ENCODE measurements around the gene RNASEH2C. TPM values are rescaled to one million over a fixed set of nuclear protein-coding genes. Genes with fewer than 3 reads are reported as not detected.

Gene RNASEH2C
- total RNA-seq, 1 experiment from 2014 or later, result 57.7 TPM

DNA sequence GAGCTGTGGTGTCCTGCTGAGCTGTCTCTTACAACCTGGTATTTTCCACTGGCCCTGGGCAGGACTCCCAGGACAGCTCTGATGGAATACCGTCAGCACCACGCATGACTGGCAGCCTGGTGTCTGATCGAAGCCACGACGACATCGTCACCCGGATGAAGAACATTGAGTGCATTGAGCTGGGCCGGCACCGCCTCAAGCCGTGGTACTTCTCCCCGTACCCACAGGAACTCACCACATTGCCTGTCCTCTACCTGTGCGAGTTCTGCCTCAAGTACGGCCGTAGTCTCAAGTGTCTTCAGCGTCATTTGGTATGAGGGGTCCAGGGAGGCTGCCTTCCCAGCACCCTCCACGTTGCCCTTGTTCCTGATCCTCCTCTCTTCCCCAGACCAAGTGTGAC, 6.2 kb downstream of the RNASEH2C start:
- H3K4me1 ChIP-seq (ENCODE audit: insufficient read depth, low read length), result peaks cover 2% of the 10 kb centered on the region; the same call in 1 of the 2 replicates
- no peak overlapping the region for H4K91ac ChIP-seq (ENCODE audit: insufficient read length, low read depth, low read length)
- no peak overlapping the region for H3K14ac ChIP-seq (ENCODE audit: insufficient read depth, low read length)
- H2BK5ac ChIP-seq (ENCODE audit: insufficient read length, low read length), result no peak overlapping the region
- Mint-ChIP-seq H3K36me3 (ENCODE audit: insufficient read depth in 1 of 3, low read depth in 3 of 3) (peaks cover 46 to 67% (median 66%) of the 10 kb centered on the region in 3 experiments), H3K9me3 (no peaks in the 10 kb centered on the region), H3K27ac (no peak overlapping the region), H3K4me1 (peaks cover 9 to 12% of the 10 kb centered on the region in 2 experiments), H3K4me3 (peak overlapping the region in 1 of 2 experiments; percentile 9; a peak in 1 of 5 replicates), H3K27me3 (ENCODE audit: low read depth) (no peaks in the 10 kb centered on the region; the same call in none of the 2 replicates)
- no peak overlapping the region for H3K4me2 ChIP-seq (ENCODE audit: insufficient read depth, insufficient read length, low read length)
- H2BK20ac ChIP-seq (ENCODE audit: low read depth, low read length, poor library complexity, severe bottlenecking), result no peak overlapping the region
- H3K9ac ChIP-seq (ENCODE audit: extremely low read depth, insufficient read length, low read length), result no peak overlapping the region
- no peak overlapping the region for H2AK5ac ChIP-seq (ENCODE audit: insufficient read length, low read length)
- H3K23ac ChIP-seq (ENCODE audit: insufficient read length, low read depth, low read length), result no peak overlapping the region
- no peak for DNase-seq
- H2AFZ ChIP-seq (ENCODE audit: low read length), result no peak overlapping the region
- peaks cover under 1% of the 10 kb centered on the region for H3K23me2 ChIP-seq (ENCODE audit: insufficient read length, low read depth, low read length, poor library complexity, severe bottlenecking)
- H4K8ac ChIP-seq (replicated peaks; ENCODE audit: insufficient read length, low read depth, low read length), result no peak overlapping the region
- no peaks in the 10 kb centered on the region for H3K27me3 ChIP-seq (ENCODE audit: insufficient read depth, low read length)
- H3T11ph ChIP-seq (ENCODE audit: low read length), result no peak overlapping the region
- H3K27ac ChIP-seq (ENCODE audit: insufficient read length, low read depth, low read length), result no peak overlapping the region
- H3K56ac ChIP-seq (ENCODE audit: insufficient read length, low read depth, low read length), result no peak overlapping the region
- TF ChIP-seq, protein P1, sequence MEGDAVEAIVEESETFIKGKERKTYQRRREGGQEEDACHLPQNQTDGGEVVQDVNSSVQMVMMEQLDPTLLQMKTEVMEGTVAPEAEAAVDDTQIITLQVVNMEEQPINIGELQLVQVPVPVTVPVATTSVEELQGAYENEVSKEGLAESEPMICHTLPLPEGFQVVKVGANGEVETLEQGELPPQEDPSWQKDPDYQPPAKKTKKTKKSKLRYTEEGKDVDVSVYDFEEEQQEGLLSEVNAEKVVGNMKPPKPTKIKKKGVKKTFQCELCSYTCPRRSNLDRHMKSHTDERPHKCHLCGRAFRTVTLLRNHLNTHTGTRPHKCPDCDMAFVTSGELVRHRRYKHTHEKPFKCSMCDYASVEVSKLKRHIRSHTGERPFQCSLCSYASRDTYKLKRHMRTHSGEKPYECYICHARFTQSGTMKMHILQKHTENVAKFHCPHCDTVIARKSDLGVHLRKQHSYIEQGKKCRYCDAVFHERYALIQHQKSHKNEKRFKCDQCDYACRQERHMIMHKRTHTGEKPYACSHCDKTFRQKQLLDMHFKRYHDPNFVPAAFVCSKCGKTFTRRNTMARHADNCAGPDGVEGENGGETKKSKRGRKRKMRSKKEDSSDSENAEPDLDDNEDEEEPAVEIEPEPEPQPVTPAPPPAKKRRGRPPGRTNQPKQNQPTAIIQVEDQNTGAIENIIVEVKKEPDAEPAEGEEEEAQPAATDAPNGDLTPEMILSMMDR (conservative IDR thresholded peaks at IDR 0.05), result no peak
- no peak overlapping the region for H2BK12ac ChIP-seq (ENCODE audit: insufficient read length, low read depth, low read length)
- WGBS (ENCODE audit: extremely low coverage, insufficient read length, low lambda C conversion rate), result no CpG with 5 or more reads among the region's 16 CpGs
- H4K5ac ChIP-seq (ENCODE audit: insufficient read length, low read depth, low read length), result no peak overlapping the region
- H2BK120ac ChIP-seq (ENCODE audit: low read depth, low read length, poor library complexity, severe bottlenecking), result no peak overlapping the region
- no peaks in the 10 kb centered on the region for H3K79me2 ChIP-seq (ENCODE audit: insufficient read depth, low read length)
- no peaks in the 10 kb centered on the region for H3K9me3 ChIP-seq (ENCODE audit: control insufficient read depth, low read depth, low read length)
- no peak overlapping the region for H2BK15ac ChIP-seq (ENCODE audit: low read depth, low read length)
- H3K79me1 ChIP-seq (ENCODE audit: insufficient read depth, low read depth, low read length, poor library complexity, severe bottlenecking), result no peaks in the 10 kb centered on the region
- H3K4ac ChIP-seq (ENCODE audit: low read depth, low read length), result no peak overlapping the region
- no peaks in the 10 kb centered on the region for H4K20me1 ChIP-seq (ENCODE audit: control insufficient read depth, insufficient read depth, insufficient read length)
- no peak overlapping the region for H3K18ac ChIP-seq (ENCODE audit: insufficient read length, low read depth, low read length)
